Gastrocnemius medialis (tissue), 4 donors: Measurements from ENCODE around the gene ERCC4. TPM values are rescaled to one million over a fixed set of nuclear protein-coding genes. Genes with fewer than 3 reads are reported as not detected.

ENCODE experiments used
- ATAC-seq, 2 donors: fragments of 150-250 bp; one replicate each; pipeline ENCODE4 v1.9.1; 2016
- DNase-seq, 2 donors: peaks; one replicate each; pipeline ENCODE4 v3.0.0-alpha.2; 2019
- H3K27ac ChIP-seq, 4 donors: fragments of 200-600 bp; sonication (generic); 1 replicate in 1 of 4; 2 replicates in 3 of 4; pipeline ENCODE4 v1.5.1; 2016 to 2018; ENCODE audit warnings: mild to moderate bottlenecking in 2 of 4, moderate library complexity in 1 of 4
- H3K27me3 ChIP-seq, 3 donors: fragments of 200-600 bp; sonication (generic) in 2 of 3; 1 replicate in 1 of 3; 2 replicates in 2 of 3; pipeline versions ENCODE4 v1.5.1 to v1.6.0; 2016 to 2019; ENCODE audit warnings: mild to moderate bottlenecking in 1 of 3, moderate library complexity in 1 of 3
- H3K36me3 ChIP-seq, 2 donors: fragments of 200-600 bp; sonication (generic) in 1 of 2; one replicate each; pipeline ENCODE4 v1.5.1; 2017 to 2018
- H3K4me1 ChIP-seq, 2 donors: fragments of 200-600 bp; sonication (generic) in 1 of 2; one replicate each; pipeline ENCODE4 v1.5.1; 2016 to 2017; ENCODE audit warnings: mild to moderate bottlenecking in 2 of 2
- H3K4me3 ChIP-seq, 4 donors: fragments of 200-600 bp; sonication (generic) in 3 of 4; 1 replicate in 1 of 4; 2 replicates in 3 of 4; pipeline ENCODE4 v1.5.1; 2016 to 2019; ENCODE audit warnings: mild to moderate bottlenecking in 2 of 4
- H3K9me3 ChIP-seq, 3 donors: fragments of 200-600 bp; sonication (generic) in 2 of 3; 1 replicate in 1 of 3; 2 replicates in 2 of 3; pipeline ENCODE4 v1.5.1; 2016 to 2019
- POLR2A ChIP-seq, 2 donors: fragments of 450-650 bp; IDR thresholded peaks; one replicate each; pipeline ENCODE4 v1.6.1; 2017; ENCODE audit warnings: antibody characterized with exemption in 2 of 2, mild to moderate bottlenecking in 2 of 2, moderate library complexity in 2 of 2
- in situ Hi-C, 4 donors: fragments of 200-750 bp; cut with MboI; loops; one replicate each; pipeline versions ENCODE4 v1.15.0 to v1.8.0; 2017; ENCODE audit warnings: low sequenced_read_pairs in 4 of 4
- intact Hi-C: fragments of 100-400 bp; cut with DNase I; formaldehyde crosslinking; loops from one replicate; pipeline ENCODE4 v1.15.1; 2023; ENCODE audit warnings: low total_unique reads
- total RNA-seq, 4 donors: library from RNA; depleted of rRNA; stranded (reverse); fragments of >200 nt; gene quantifications; one replicate each; pipeline versions ENCODE4 v1.1.0 to v1.2.3, GENCODE V29; 2016
- TF ChIP-seq, protein P1 (sequence below), 5 experiments: fragments of 450-650 bp in 3 of 5; fragments of 200-600 bp in 2 of 5; sonication (generic) in 2 of 5; IDR thresholded peaks in 4 of 5; conservative IDR thresholded peaks in 1 of 5; 1 replicate in 4 of 5; 2 replicates in 1 of 5; pipeline ENCODE4 v1.5.1; 2016 to 2019; ENCODE audit warnings: antibody characterized with exemption in 5 of 5, mild to moderate bottlenecking in 3 of 5, moderate library complexity in 3 of 5

The ERCC4 gene
- total RNA-seq, 4 donors from 2014 or later = 7.1 to 11.5 (median 8.4) TPM

DNA sequence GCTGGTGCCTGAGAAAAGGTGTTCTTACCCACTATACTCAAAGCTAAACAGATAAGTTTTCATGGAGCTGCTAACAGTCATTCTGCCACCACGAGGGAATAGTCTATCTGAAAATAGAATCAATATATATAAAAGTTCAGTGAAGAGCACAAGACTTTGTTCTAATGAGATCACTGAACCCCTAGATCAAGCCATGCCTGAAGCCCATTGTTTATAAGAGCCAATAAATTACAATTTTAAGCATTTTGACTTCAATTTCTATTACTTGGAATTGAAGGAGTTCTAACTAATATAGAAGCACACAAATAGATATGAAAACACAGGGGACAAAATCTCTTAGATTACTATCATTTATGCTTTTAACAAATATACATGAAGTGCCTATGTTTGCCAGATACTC, 24.4 kb upstream of the ERCC4 start:
- intact Hi-C loops = no loop called here
- TF ChIP-seq POLR2A (IDR thresholded peaks at IDR 0.05) = no peak
- TF ChIP-seq, protein P1, sequence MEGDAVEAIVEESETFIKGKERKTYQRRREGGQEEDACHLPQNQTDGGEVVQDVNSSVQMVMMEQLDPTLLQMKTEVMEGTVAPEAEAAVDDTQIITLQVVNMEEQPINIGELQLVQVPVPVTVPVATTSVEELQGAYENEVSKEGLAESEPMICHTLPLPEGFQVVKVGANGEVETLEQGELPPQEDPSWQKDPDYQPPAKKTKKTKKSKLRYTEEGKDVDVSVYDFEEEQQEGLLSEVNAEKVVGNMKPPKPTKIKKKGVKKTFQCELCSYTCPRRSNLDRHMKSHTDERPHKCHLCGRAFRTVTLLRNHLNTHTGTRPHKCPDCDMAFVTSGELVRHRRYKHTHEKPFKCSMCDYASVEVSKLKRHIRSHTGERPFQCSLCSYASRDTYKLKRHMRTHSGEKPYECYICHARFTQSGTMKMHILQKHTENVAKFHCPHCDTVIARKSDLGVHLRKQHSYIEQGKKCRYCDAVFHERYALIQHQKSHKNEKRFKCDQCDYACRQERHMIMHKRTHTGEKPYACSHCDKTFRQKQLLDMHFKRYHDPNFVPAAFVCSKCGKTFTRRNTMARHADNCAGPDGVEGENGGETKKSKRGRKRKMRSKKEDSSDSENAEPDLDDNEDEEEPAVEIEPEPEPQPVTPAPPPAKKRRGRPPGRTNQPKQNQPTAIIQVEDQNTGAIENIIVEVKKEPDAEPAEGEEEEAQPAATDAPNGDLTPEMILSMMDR (IDR thresholded peaks at IDR 0.05 in 4 of 5, conservative IDR thresholded peaks at IDR 0.05 in 1 of 5) = no peak
- Histone ChIP-seq H3K9me3 (no peaks in the 10 kb centered on the region), H3K4me1 (peaks cover 9 to 37% of the 10 kb centered on the region in 2 donors), H3K27ac (no peak overlapping the region), H3K27me3 (no peaks in the 10 kb centered on the region), H3K36me3 (no peaks in the 10 kb centered on the region), H3K4me3 (no peak overlapping the region)
- in situ Hi-C loops = loop anchor here in 1 of 4 donors (25.0 kb wide), 1 partner anchor 108 kb away; no protein-coding TSS in a partner anchor
- ATAC-seq (no peak), DNase-seq (no peak)

DNA sequence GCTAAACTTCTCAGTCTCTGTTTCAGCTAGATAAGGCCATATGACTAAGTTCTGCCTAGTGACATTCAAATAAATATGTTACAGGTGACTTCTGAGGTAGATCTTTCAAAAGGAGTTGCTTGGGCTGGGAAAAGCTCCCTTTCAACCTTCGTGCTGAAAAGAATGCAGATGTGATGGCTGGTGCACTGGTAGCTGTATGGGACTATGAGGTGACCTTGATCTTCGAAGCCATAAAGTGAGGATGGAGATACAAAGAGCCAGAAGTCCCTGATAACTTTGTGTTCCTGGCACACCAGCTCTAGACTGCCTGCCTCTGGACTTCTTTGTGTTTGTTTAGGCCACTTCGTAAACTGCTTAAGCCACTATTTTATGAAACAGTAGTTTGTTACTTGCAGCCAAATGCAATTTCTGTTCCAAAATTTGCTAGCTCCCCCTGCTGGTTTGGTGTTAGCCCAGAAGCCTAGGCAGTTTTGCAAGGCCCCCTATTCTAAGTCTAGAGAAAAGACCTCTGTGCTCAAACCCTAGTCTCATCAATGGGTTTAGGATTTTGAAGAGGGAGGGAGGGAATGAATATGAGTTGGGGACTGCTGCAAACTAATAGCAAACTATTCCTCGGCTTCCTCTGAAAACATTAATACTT, 23.3 kb upstream of the ERCC4 start:
- Histone ChIP-seq H3K27ac (no peak overlapping the region), H3K4me3 (no peak overlapping the region), H3K4me1 (peaks cover 9 to 37% of the 10 kb centered on the region in 2 donors), H3K36me3 (no peaks in the 10 kb centered on the region), H3K9me3 (no peaks in the 10 kb centered on the region), H3K27me3 (no peaks in the 10 kb centered on the region)
- intact Hi-C loops = no loop called here
- DNase-seq (no peak), ATAC-seq (no peak)
- TF ChIP-seq, protein P1 (IDR thresholded peaks at IDR 0.05 in 4 of 5, conservative IDR thresholded peaks at IDR 0.05 in 1 of 5) = no peak
- no peak for TF ChIP-seq POLR2A (IDR thresholded peaks at IDR 0.05)
- in situ Hi-C loops = loop anchor here in 1 of 4 donors (25.0 kb wide), 1 partner anchor 109 kb away; no protein-coding TSS in a partner anchor

DNA sequence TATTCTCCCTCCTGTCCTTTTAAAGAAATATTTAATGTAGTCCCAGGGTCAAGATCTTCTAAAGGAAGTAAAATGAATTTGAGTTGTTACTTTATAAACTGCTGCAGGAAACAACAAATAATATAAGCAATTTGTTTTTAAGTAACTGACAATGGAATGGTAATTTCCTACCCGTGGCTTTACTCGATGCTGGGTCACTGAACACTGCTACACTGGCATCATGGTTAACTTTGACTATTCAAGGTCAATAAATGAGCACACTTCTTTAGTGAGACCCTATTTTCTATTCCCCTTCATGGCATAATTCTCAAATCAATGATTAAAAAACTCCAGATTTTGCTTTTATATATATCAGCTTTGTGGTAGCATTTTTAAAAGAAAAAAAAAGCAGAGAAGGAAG, 22.1 kb upstream of the ERCC4 start:
- no peaks in the 10 kb centered on the region for H3K36me3 ChIP-seq
- no peak overlapping the region for H3K27ac ChIP-seq
- peaks cover 9 to 37% of the 10 kb centered on the region in 2 donors for H3K4me1 ChIP-seq
- TF ChIP-seq, protein P1 (IDR thresholded peaks at IDR 0.05 in 4 of 5, conservative IDR thresholded peaks at IDR 0.05 in 1 of 5) = no peak
- TF ChIP-seq POLR2A (IDR thresholded peaks at IDR 0.05) = no peak
- in situ Hi-C loops = loop anchor here in 1 of 4 donors (25.0 kb wide), 1 partner anchor 111 kb away; no protein-coding TSS in a partner anchor
- ATAC-seq (no peak), DNase-seq (no peak)
- intact Hi-C loops = no loop called here
- no peaks in the 10 kb centered on the region for H3K9me3 ChIP-seq
- H3K27me3 ChIP-seq = no peaks in the 10 kb centered on the region
- no peak overlapping the region for H3K4me3 ChIP-seq

DNA sequence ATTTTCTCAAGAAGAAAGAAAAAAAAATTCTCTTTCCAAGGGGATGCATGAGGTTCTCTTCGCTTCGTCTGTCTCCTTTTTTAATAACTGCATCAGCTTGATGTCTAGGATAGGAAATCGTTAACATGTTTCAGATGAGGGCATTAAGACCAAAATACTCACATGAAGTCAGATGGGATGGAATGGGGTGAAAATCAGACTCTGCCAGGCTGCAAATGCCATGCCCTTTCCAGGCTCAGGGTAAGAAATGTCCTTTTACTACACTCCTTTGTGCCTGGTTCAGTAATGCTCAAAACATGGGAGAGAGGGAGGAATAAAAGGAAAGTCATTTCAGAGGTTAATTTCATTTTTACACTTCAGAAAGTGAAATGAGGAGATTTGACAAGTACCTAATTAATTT, 21.7 kb upstream of the ERCC4 start:
- no peaks in the 10 kb centered on the region for H3K27me3 ChIP-seq
- TF ChIP-seq POLR2A (IDR thresholded peaks at IDR 0.05) = no peak
- TF ChIP-seq, protein P1 (IDR thresholded peaks at IDR 0.05 in 4 of 5, conservative IDR thresholded peaks at IDR 0.05 in 1 of 5) = no peak
- ATAC-seq = no peak
- no peak for DNase-seq
- H3K4me3 ChIP-seq = no peak overlapping the region
- peaks cover 9 to 37% of the 10 kb centered on the region in 2 donors for H3K4me1 ChIP-seq
- no peaks in the 10 kb centered on the region for H3K9me3 ChIP-seq
- in situ Hi-C loops (loop anchor here in 1 of 4 donors (25.0 kb wide), 1 partner anchor 111 kb away; no protein-coding TSS in a partner anchor), intact Hi-C loops (no loop called here)
- no peak overlapping the region for H3K27ac ChIP-seq
- H3K36me3 ChIP-seq = no peaks in the 10 kb centered on the region
